Coronary artery (tissue), 2 donors: ENCODE measurements around the gene DPYSL3.
"Not testable (repeated sequence)": the region's sequence is repeated elsewhere in the genome, so short reads cannot be mapped to it uniquely, and the experiment has no call there.

Experiments used
- DNase-seq: peaks from one replicate; pipeline ENCODE4 v3.0.0-alpha.2; 2017; ENCODE audit warnings: low spot score
- H3K27ac ChIP-seq, 2 donors: fragments of 200-600 bp; sonication (generic); one replicate each; pipeline ENCODE4 v1.5.1; 2016 to 2019
- H3K4me3 ChIP-seq: fragments of 200-600 bp; sonication (generic); 2 replicates; pipeline ENCODE4 v1.5.1; 2016; ENCODE audit warnings: mild to moderate bottlenecking, moderate library complexity
- TF ChIP-seq, protein P1 (sequence below): fragments of 200-600 bp; sonication (generic); IDR thresholded peaks from one replicate; pipeline ENCODE4 v1.5.1; 2019; ENCODE audit warnings: antibody characterized with exemption

The DPYSL3 gene

DNA sequence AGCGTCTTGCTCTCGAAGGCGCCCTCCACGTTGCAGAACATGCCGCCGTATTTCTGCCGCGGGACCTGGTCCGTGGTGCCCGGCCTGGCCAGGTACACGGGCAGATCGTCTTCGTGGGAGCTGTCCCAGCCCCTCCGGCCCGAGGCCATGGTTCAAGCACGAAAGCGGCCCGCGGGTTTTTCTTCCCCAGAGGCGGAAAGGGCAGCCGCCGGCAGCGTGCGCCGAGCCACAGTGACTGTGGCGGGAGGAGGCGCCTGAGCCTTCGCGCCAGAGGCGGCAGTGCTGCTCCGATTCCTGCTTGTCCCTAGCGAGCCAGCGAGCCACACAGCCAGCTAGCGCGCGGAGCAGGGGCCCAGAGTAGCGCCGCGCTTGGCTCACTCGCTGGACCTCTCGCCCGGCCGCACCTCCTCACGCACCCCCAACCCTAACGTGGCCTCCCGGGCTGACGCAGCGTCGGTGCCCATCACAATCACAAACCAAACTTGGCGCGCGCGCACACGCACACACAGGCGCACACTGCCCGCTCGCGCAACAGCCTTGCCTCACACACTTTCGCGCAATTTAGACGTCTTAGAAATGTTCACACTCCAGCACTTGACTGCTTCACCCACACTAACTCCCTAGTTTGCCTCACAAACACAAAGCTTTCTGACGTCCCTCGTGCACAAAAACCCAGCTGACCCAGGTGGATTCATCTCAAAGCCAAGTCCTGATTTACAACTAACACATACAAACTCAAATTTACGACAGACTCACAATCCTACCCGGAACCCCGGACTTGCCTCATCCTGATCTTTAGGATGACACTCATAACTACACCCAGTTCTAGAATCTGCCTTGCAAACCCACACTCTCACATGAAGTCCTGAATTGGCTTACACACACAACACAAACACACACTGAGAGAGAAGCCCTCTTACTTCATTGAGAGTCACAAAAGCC is at the start of gene DPYSL3:
DPYSL3 (minus strand) TSS at position 359 of the 942 bp plus-strand sequence; CDS start at position 149, 210 bp downstream.
- H3K27ac ChIP-seq, result peak within 1 kb of the TSS; percentile 49 to 75
- peak within 1 kb of the TSS; percentile 73 for H3K4me3 ChIP-seq
- TF ChIP-seq, protein P1, sequence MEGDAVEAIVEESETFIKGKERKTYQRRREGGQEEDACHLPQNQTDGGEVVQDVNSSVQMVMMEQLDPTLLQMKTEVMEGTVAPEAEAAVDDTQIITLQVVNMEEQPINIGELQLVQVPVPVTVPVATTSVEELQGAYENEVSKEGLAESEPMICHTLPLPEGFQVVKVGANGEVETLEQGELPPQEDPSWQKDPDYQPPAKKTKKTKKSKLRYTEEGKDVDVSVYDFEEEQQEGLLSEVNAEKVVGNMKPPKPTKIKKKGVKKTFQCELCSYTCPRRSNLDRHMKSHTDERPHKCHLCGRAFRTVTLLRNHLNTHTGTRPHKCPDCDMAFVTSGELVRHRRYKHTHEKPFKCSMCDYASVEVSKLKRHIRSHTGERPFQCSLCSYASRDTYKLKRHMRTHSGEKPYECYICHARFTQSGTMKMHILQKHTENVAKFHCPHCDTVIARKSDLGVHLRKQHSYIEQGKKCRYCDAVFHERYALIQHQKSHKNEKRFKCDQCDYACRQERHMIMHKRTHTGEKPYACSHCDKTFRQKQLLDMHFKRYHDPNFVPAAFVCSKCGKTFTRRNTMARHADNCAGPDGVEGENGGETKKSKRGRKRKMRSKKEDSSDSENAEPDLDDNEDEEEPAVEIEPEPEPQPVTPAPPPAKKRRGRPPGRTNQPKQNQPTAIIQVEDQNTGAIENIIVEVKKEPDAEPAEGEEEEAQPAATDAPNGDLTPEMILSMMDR, result peak; percentile 31
- peak; percentile 87 for DNase-seq

DNA sequence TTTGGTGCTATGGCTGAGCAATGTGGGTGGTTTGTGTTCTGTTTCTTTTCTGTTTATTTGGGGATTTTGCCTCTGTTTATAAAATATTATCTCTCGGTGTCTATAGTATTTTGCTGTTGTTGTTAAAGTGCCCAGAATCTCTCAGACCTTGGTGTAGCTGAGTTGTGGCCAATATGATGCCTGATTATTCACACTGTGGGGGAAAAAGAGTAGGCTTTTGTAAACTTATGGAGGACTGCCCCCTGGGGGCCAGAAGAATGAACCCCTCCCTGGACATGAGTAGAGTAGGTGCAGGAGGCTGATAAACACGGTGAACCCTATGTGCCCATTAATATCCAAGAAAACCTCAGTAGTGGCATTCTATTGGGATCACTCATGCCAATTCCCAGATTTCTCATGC is 49.0 kb upstream of the DPYSL3 start:
- Histone ChIP-seq H3K27ac (peak overlapping the region in 1 of 2 donors; percentile 44), H3K4me3 (no peak overlapping the region)
- TF ChIP-seq, protein P1, result peak; percentile 48
- DNase-seq, result no peak

DNA sequence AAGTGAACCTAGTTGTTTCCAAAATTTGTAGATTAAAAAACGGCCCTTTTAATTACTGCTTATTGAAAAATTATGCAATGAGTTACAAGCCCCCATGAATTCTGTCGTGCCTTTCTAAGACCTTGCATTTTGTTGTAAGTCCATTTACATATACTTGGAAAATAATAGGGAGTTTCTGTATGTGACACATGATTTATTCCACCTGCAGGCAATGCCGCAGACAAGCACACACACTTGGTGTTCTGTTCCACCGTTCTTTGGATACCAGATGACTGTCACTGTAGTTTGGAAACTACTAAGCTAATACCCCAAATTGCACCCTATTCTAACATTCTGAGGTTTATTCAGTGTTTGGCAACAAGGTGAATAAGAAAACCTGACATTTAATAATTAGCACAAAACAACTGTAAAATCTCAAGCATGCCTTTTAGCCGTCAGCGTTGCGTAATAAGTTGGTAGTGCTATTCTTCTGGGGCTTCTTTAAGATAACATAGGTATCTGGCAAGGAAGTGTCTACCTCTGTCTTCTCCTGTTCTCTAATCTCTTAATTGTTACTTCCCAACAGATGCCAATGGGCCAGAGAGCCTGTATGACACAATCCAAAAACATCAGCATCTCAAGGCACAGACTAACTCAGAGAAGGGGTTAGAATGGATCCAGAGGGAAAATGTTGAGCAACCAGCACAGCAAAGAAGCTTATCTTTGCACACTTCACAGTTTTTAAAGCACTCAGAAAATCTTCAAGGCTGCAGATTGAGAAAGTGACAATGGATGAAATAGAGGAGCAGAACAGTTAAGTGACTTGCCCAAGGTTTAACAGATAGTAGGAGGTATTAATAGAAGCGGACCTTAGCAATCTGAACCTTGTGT is 48.2 kb upstream of the DPYSL3 start:
- H3K27ac ChIP-seq, result peak overlapping the region; percentile 11 to 44
- TF ChIP-seq, protein P1, result no peak
- no peak for DNase-seq
- H3K4me3 ChIP-seq, result no peak overlapping the region

DNA sequence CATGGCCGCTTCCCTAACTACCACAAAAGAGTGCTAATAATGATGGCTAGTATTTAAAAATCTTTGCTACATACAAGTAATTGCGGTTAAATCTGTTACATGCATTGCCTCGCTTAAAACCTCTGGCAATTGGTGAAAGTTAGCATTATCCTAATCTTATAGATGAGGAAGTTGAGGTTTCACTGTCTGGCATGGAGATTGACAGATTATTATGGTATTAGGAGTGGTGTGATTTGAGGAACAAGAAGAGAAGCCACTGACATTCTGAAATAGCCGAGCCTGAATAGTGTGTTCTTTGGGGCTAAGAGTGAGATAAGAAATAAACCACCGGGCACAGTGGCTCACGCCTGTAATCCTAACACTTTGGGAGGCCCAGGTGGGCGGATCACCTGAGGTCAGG is 45.3 kb upstream of the DPYSL3 start:
- TF ChIP-seq, protein P1, result no peak
- H3K4me3 ChIP-seq, result no peak overlapping the region
- DNase-seq, result no peak
- H3K27ac ChIP-seq, result peak overlapping the region; percentile 87 to 88

DNA sequence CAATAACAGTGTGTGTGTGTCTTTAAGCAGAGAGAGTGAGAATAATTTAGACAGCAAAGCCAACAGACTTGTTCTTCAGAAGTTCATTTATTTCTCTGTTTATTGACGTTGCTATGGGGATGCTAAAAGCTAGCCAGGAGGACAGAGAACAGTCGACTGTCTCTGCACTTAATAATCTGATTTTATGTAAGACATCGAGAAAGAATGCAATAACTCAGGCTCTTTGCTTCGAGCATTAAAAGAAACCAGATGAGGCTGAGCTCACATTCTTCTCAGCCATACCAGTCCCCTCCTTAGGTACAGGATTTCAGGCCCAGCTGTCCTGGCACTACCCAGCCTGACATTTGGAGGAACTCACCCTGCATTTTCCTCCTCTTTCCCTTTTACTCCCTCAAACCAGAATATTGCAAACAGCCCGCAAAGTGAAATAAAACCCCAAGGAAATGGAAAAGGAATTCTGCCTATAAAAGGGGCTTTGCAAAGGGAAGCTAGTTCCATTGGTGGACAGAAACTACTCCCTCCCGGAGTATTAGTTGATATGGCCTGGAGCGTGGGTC is 44.5 kb upstream of the DPYSL3 start:
- TF ChIP-seq, protein P1, result no peak
- peak overlapping the region; percentile 87 to 88 for H3K27ac ChIP-seq
- peak overlapping the region; percentile 30 for H3K4me3 ChIP-seq
- DNase-seq, result no peak

DNA sequence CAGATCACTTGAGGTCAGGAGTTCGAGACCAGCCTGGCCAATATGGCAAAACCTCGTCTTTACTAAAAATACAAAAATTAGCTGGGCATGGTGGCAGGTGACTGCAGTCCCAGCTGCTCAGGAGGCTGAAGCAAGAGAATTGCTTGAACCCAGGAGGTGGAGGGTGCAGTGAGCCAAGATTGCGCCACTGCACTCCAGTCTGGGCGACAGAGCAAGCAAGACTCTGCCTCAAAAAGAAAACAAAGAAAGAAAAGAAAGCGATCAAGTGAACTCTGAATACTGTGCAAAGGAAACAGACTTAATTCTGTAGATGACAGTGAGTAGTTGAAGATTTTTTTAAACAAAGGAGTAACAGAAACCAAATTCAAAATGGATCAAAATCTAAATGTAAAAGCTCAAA is 43.9 kb upstream of the DPYSL3 start:
- H3K4me3 ChIP-seq, result peak overlapping the region; percentile 30
- DNase-seq, result not testable (repeated sequence)
- H3K27ac ChIP-seq, result peak overlapping the region; percentile 87 to 88

DNA sequence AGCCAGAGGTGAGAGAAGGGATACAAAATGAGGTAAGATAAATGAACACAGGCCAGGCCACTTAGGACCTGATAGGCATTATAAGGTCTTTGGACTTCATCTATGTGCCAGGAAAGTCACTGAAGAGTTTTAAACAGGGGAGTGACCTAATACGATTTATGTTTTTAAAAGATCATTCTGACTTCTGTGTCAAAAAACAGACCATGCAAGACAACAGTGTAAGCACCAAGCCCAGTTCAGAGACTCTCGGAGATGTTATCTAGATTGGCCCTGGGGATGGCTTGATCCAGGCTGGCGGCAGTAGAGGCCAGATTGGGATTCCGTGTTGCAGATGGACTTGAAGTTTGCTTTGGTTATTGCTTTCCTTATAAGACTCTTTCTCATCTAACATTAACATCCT is 43.0 kb upstream of the DPYSL3 start:
- TF ChIP-seq, protein P1, result no peak
- H3K27ac ChIP-seq, result peak overlapping the region in 1 of 2 donors; percentile 24
- DNase-seq, result no peak
- no peak overlapping the region for H3K4me3 ChIP-seq
